HG03025 (cell line): Measurements from ENCODE around the gene PCBP3.

Experiments
- ATAC-seq: cut with Tn5 transposase; IDR thresholded peaks from one replicate; pipeline ENCODE4 v1.9.1; 2021; ENCODE audit warnings: mild to moderate bottlenecking, moderate library complexity; ENCODE audit not compliant: unreplicated experiment, low FRiP score

Gene PCBP3

GRCh38 chr21:45982092-45982757 lies 338.7 kb downstream of the PCBP3 start:
- ATAC-seq, result no peak

GRCh38 chr21:45982758-45983648 lies 339.5 kb downstream of the PCBP3 start:
- ATAC-seq, result no peak

- no peak for ATAC-seq
Observed at GRCh38 chr21:45983649-45983965, 340.1 kb downstream of the PCBP3 start.

GRCh38 chr21:45983981-45984551 lies 340.5 kb downstream of the PCBP3 start:
- no peak for ATAC-seq

DNA sequence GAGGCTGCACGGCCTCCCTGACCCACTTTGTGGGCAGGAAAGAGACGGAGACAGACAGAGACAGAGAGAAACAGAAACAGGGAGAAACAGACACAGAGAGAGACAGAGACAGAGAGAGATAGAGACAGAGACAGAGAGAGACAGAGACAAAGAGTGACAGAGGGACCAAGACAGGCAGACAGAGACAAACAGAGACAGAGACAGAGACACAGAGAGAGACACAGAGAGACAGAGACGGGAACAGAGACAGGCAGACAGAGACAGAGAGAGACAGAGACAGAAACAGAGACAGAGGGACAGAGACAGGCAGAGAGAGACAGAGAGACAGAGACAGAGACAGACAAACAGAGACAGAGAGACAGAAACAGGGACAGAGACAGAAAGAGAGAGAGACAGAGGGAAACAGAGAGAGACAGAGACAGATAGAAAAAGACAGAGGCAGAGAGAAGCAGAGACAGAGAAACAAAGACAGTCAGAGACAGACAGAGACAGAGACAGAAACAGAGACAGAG lies 341.1 kb downstream of the PCBP3 start:
- ATAC-seq, result no peak

- ATAC-seq, result no peak
Observed at GRCh38 chr21:45985471-45986315, 342.2 kb downstream of the PCBP3 start.

DNA sequence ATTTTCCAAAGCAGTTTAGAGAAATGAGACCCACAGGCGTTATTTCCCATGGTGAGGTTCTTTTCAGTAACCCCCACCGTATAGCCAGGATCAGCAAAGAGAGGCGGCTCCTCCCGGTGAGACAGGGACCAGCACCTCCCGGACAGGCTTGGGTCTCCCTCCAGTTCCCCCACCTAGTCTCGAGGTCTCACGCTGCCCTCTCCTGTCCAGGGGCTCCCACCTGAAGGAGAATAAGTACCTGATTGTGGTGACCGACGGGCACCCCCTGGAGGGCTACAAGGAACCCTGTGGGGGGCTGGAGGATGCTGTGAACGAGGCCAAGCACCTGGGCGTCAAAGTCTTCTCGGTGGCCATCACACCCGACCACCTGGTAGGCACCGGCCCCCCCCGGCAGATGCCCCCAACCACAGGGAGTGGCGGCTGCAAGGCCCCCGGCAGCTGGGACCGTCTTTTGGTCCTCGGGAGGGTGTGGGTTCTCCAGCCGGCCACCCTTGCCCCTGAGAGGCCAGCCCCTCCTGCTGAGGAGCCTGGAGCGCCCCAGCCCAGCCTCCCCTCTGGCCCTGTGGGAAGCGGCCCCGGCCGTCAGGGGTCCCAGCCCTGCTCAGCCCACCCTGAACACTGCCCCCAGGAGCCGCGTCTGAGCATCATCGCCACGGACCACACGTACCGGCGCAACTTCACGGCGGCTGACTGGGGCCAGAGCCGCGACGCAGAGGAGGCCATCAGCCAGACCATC lies 343.0 kb downstream of the PCBP3 start:
- no peak for ATAC-seq

GRCh38 chr21:45987121-45987711 lies 343.7 kb downstream of the PCBP3 start:
- ATAC-seq, result no peak

DNA sequence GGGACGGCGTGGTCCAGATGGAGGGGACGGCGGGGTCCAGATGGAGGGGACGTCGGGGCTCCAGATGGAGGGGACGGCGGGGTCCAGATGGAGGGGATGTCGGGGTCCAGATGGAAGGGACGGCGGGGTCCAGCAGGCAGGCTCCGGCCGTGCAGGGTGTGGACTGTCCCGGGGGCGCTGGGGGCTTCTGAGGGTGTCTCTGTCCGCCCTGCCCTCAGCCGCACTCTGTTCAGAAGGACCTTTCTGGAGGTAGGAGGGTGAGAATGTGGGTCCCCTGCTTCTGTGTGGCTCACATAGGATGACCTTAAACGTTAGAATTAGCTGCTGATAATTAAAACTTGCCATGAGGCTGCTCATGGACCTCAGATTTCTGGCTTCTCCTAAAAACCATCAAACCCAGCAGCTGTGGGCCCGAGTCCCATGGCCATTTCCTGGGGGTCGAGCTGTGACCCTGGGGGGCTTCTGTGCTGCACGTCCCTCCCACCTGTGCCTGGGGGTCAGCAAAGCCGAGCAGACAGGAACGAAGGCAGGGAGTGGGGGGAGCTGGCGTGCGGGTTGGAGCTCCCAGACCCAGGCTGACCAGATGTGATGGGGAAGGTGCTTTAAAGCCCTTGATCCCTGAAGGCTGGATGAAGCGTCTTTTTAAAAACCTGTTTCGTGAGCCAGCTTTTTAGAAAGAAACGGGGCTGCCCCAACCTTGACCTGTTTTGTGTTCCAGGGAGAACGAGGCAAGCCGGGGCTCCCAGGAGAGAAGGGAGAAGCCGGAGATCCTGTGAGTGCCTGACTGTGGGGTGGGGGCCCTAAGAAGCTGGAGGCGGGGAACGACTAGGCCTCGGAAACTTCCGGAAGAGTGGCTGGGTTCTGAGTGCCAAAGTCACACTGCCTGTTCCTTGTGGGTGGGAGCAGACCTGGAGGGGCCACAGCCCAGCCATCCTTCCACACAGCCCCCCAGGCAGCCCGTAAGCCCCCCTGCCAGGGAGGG lies 345.1 kb downstream of the PCBP3 start:
- ATAC-seq, result no peak

GRCh38 chr21:45989355-45990048 lies 346.0 kb downstream of the PCBP3 start:
- no peak for ATAC-seq

GRCh38 chr21:45990049-45990711 lies 346.7 kb downstream of the PCBP3 start:
- ATAC-seq, result no peak

DNA sequence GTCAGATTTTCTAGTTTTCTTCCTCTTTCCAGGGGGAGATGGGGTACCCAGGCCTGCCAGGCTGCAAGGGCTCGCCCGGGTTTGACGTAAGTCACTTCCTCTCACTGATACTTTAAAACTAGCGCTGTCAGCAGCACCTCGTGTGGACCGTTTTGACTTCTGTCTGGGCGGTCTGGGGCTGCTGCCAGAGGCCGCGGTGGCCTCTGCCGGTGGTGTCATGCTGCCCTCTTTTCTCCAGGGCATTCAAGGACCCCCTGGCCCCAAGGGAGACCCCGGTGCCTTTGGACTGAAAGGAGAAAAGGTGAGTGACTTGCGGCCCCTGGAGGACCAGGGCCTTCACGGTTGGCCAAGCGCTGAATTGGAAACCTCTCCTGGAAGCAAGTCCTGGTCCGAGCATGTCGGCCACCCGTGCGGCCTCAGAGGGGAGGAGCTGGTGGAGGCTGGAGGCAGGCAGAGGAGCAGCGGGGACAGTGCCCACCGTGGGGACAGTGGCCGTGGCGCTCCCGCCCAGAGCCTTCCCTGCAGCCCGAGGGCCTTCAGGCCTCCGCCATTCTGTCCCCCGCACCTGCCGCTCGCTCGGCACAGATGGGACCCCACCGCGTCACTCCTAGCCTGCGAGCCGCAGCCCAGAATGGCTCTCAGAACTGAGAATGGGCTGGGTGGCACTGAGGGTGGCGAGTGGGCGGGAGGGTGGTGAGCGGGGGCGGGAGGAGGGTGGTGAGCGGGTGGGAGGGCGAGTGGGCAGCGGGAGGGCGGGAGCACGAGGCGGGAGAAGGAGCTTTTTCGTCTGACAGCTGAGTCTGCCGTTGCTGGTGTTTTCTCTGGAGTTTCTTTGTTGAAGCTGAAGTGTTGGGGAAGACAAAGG lies 347.4 kb downstream of the PCBP3 start:
- no peak for ATAC-seq

- no peak for ATAC-seq
Observed at GRCh38 chr21:45991606-45992300, 348.2 kb downstream of the PCBP3 start.
